GM18858 (cell line): ENCODE results near the gene TUNAR.

Source experiments
- ATAC-seq: cut with Tn5 transposase; IDR thresholded peaks from one replicate; pipeline ENCODE4 v1.9.1; 2021; ENCODE audit not compliant: unreplicated experiment

The TUNAR gene

DNA sequence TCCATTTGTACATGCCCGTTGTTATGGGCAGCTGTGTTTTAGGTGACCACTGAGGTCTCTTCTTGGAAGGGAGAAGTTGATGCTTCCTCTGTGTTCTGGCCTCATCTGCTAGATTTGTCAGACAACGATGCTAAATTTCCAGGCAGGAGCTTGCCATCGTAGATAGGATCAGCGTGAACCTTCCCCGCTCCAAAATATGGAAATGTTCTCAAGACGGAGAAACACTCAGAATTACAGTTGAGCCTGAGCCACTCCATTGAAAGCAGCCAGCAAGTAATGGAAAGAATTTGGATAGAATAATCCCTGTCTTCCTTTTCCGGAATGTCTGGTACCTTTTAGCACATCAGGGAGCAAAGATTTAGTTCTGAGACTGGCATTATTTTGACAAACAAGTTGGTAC, 34.8 kb downstream of the TUNAR start:
- ATAC-seq, result no peak

DNA sequence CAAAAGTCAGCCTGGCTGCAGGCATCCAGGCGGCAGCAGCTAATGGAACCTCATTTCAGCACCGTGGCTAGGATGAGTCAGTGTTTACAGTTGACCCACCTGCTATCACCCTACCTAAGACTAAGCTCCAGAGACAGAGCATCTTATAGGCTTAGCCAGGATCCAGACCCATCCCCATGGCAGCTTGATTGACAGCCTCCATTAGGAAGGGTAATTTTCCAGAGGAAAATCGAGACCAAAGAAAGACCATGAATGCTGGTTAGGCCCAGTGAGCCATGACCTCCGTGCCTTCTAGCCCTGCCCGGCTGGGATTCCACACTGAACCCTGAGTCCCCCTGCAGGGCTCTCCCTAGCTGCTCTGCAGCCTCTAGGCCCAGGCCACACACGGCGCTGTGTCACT, 38.7 kb downstream of the TUNAR start:
- no peak for ATAC-seq

DNA sequence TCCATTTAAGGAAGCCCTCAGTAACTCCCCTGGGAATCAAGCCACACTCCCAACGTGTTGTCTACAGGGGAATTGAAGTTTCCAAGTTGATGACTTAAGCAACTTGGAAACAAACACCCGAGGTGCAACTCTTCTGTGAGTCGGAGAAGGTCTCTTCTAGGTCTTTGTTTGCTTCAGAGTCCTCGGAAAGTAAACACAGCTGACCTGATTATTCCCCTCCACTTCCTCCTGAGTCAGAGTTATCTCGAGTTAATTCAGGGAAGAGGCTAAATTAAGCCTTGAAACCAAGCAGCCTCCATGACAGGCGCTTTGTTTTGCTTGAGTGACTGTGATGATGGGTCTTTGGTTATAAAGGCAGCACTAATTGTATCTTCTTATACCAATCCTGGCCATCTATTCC, 41.8 kb downstream of the TUNAR start:
- no peak for ATAC-seq

DNA sequence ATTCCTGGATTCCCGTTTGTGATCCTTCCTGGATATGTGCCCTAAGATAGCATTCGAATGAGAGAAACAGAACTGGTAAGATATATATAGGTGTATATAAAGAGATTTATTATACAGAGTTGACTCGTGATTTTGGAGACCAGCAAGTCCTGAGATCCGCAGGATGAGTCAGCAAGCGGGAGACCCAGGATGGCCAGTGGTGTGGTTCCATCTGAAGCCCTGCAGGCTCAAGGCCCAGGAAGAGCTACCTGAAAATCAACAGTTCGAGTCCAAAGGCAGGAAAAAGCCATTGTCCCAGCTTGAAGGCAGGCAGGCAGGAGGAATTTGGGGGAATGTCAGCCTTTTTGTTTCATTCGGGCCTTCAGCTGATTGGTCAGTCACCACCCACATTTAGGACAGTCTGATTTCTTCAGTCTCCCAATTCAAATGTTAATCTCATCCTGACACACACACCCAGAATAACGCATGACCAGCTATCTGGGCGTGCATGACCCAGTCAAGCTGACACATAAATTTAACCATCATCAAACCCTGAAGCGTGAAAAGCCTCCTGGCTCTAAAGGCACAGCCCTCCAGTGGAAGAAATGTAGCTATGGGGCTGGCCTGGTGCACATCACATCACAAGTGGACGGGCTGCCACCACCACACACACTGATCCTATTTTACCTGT, 44.3 kb downstream of the TUNAR start:
- ATAC-seq, result no peak

DNA sequence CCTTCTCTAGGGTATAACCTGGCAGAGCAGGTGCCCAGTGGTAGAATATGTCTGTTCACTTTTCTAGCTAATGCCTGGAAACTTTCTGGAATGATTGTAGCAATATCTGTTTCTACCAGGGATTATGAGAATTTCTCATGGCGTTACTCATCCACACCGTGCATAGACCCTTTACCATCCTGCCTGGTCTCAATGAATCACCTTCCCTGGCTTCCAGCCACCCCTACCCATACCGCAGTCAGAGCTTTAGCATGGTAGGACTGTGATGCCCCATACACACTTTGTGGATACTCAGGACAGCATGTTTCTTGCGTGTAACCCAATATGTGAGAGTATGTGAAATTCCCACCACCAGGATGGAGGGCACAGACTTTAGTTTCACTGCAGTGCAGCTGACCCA, 45.4 kb downstream of the TUNAR start:
- no peak for ATAC-seq

DNA sequence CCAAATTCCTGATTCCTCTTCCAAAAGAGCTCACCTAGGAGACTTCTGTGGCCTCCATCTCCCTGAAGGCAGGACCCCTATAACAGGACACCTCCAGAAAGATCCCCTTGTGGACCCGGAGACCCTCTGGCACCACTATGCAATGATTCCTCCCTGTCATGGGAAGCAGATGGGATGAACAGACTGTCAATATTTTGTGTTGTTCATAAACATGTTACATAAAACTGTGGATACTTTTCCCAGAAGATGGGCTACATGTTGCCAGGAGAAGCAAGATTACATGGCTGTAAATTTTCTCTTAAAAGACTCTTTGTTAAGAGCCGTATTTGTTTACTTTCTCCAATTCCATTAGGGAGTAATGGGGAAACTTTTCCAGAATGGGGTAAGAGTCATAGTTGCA, 52.1 kb downstream of the TUNAR start:
- ATAC-seq, result no peak

DNA sequence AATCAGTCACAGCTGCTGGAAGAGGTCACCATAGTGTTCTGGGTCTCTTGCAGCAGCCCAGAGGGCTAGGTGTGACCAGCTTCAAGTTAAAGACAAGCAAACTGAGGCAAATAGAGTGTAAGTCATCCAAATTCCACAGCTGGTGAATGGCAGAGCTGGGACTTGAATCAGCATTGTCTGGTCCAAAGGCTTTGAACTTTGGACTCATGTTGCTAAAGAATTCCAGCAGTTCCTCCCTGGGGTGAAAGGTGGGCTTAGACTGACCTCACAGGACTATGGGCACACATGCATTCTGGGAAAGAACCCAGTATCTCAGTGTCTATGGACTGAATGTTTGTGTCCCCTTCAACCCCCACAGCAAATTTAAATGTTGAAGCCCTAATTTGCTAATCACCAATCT, 54.8 kb downstream of the TUNAR start:
- no peak for ATAC-seq

DNA sequence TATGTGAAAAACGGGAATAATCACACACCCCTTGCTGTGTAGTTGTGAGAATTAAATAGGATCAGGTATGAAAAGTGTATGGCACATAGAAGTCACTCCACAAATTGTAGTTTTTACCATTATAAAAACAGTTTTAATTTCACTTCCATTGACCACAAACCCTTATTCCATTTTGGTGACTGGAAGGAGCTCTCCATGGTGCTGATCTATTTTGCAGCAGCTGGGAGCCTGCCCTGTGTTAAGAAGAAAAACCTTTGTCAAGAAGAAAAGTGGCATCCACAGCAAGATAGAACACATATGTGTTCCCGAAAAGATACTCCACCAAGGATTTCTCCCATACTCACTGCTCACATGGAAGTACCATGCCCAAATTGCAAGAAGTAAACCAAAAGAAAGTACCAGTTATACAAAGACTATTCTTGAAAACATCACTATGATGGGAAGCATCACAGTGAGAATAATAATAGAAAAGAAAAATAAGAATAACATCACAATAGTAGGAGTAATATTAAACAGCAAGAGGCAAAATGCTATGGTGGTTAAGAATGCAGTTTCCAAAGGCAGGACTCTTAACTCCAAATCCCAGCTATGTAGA, 58.7 kb downstream of the TUNAR start:
- ATAC-seq, result no peak

DNA sequence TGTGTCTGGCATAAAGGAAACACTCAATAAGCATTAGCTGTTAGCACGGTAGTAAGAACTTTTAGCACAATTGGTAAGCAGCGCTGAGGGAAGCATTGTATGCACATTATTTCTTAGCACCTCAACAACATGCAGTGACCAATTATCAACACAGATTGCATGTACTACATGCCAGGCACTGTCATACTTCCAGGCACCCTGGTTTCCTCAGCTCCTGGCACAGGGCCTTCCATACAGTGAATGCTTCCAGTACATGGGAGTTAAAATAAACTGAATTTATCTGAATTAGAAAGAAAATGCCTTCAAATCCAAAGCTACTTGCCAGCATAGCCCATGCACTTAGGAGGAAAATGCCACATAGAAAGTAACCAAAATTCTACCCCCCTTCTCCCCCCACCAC, 59.4 kb downstream of the TUNAR start:
- no peak for ATAC-seq

DNA sequence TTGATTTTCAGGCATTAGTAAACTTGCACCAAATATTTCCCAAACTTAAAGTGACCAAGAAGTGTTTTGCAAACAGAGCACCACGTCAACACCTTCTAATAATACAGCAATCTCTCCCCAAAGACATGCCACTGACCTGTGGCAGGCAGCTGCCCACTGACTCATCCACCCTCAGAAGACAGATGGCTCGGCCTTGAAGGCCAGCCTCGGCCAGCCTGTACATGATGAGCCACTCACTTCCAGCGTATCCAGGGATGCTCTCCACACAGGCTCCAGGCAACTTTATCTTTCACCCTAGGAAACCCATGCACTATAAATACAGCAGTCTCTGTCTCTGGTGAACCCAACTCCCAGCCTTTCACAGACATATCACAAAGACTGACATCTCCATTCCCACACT, 62.7 kb downstream of the TUNAR start:
- ATAC-seq, result no peak

DNA sequence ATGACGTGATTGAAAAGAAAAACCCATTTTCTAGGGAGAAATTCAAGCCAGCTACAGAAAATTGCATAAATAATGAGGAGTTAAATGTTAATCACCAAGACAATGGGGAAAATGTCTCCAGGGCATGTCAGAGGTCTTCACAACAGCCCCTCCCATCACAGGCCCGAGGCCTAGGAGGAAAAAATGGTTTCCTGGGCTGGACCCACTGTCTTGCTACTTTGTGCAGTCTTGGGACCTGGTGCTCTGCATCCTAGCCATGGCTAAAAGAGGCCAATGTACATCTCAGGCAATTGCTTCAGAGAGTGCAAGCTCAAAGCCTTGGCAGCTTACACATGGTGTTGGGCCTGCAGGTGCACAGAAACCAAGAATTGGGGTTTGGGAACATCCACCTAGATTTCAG, 65.3 kb downstream of the TUNAR start:
- ATAC-seq, result no peak

DNA sequence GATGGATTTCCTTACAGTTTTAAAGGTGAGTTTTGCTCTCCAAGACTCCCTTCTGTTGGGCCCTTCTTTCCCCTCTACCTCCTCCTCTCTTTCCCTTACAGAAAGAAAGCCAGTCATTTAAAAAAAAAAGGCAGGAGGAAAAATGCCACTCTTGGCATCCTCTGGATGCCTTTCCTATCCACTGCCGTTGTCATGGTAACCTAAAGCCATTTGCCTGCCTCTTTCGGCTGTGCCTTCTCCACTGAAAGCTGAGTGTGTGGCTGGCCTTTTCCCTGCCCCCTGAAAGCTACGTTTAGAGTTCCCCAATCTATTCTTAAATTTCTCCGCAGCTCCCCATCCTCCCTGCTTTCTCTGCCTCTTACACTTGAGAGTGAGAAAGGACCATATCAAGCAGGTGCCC, 67.1 kb downstream of the TUNAR start:
- no peak for ATAC-seq

DNA sequence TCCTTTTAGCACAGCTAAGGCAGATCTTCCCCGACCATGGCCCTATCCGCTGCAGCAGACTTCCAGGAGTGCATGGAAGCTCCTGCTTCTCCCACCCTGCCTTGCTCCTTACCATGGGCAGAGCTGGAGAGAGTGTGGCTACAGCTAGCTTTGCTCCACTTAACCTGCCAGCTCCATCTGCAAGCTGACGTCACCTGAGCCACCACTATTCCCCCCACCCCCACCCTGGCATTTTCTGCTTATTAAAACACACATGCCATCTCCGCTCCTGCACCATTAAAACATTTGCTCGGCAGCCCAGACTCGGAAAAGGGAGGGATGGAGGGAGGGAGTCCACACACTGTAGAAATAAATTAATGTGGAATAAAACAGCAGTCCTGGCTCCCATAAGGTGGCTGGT, 67.8 kb downstream of the TUNAR start:
- ATAC-seq, result no peak

DNA sequence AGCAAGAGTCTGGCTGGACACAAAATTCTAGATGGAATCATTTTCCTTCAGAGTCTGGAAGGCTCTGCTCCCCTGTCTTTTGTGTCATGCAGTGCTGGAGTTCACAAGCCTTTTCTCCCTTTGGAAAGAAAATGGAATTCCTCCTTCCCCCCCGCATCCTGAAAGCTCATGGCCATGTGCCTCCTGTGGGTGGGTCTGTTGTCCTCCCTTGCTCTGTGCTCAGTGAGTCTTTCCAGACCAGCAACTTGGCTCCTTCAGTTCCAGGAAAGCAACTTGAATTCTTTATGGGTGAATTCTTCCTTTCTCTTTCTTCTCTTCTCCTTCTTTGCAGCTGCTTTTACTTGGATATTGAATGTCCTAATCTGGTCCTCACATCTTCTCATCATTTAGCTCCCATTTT, 70.2 kb downstream of the TUNAR start:
- ATAC-seq, result no peak

DNA sequence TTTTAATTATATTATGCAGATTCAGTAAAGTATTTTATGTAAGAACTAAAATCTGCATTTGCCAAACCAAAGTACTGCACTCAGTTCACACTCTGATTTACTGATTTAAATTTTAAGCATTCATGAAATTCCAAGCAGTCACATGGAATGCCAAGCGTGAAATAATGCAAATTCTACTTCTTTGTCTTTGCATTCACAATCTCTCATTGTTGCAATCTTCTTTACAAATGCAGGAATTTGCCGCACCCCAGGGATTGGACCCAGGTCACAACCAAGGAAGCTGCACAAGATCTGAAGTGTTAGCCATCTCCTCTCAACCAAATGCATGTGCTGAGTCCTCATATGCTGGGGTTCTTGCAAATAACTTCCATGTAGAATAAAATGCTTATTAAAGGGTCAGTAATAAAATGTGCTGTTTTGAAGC, 71.9 kb downstream of the TUNAR start:
- ATAC-seq, result no peak

DNA sequence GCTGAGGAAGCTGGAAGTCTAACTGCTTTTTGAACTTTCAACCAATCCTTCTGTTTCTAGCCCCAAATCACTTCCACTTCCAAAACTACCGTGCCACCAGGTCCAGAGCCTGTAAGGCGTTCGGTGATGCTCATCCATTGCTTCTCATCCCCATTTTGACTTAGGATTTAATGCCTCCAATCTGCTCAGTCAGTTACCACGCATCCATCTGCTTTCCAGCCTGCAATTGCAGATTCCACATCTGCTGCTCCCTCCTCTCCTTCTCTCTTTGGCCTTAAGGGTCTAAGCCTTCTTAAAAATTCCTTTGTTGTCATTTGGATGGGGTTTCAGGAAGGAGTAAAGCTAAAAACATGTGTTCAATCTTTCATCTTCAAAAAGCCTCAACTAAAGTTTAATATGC, 74.7 kb downstream of the TUNAR start:
- ATAC-seq, result no peak

DNA sequence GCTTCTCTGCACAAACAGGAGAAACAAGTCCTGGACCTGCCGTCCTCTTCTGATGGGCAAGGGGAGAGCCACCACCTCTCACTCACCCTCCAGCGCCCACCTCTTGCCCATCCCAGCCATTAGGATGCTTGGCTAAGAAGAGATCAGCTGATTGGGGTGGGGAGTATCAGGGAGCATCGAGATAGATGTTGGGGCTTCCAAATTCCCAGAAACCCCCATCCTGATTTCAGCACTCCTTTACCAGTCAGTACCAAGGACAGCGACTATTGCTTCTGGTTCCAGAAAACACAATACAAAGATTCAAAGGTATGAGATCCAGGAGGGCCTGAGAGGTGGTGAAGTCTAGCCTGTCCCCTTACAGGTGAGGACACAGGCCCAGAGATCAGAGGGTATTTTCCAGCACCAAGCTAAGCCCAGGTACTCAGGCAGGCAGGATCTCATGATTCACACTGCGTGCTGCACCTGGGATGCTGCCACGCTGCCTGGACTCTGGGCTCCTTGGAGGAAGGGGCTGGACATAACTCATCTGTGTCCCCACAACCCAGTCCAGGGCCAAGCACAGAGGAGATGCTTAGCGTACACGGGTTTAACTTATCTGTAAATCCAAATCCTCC, 76.6 kb downstream of the TUNAR start:
- ATAC-seq, result no peak

DNA sequence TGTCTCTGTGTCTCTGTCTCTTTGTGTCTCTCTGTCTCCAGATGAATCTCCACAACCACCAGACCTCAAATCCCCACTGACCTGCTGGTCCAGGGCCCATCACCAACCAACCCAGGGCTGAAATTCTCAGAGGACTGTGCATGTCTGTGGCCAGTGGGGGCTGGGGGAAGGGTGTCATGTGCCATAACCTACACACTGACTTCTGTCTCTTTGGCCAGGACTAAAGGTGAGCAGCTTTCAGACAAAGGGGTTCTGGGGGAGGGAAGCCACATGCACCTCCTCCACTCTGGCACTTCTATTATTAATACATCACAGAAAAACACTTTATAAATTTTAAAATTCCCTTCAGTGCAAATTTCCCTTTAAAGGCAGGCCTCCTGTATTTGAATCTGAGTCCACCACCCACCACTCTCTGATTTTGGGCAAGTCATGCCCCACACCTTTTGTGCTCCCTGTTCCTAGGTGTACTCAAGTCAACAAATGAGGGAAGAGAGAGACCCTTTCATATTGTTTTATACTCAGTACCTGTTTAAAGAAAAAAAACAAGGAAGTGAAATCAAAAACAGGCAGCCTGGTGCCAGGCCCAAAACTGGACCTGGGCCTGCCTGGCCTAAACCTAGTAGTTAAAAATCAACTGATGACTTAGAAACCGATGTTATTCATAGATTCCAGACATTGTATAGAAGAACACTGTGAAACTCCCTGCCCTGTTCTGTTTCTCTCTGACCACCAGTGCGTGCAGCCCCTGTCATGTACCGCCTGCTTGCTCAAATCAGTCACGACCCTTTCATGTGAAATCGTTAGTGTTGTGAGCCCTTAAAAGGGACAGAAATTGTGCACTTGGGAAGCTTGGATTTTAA, 80.2 kb downstream of the TUNAR start:
- ATAC-seq, result no peak

DNA sequence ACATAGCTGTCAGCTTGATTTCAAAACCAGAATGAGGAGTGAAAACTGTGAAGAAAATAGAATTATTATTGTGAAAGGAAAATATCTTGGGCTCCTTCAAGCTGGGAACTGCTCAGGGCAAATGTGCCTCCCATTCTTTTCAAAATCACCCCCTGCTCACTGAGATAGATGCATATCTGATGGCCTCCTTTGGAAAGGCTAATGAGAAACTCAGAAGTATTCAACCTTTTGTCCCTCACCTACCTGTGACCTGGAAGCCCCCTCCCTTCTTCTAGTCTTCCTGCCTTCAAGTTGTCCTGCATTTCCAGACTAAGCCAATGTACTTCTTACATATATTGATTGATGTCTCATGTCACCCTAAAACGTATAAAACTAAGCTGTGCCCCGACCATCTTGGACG, 81.5 kb downstream of the TUNAR start:
- ATAC-seq, result no peak

DNA sequence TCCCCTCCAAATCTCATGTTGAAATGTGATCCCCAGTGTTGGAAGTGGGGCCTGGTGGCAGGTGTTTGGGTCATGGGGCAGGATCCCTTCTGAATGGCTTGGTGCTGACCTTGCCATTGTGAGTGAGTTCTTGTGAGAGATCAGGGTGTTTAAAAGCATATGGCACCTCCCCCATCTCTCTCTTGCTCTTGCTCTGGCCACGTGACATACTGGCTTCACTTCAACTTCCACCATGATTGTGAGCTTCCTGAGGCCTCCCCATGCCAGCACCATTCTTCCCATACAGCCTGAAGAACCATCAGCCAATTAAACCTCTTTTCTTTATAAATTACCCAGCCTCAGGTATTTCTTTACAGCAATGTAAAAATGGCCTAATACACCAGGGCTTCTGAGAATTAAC, 82.7 kb downstream of the TUNAR start:
- ATAC-seq, result no peak

DNA sequence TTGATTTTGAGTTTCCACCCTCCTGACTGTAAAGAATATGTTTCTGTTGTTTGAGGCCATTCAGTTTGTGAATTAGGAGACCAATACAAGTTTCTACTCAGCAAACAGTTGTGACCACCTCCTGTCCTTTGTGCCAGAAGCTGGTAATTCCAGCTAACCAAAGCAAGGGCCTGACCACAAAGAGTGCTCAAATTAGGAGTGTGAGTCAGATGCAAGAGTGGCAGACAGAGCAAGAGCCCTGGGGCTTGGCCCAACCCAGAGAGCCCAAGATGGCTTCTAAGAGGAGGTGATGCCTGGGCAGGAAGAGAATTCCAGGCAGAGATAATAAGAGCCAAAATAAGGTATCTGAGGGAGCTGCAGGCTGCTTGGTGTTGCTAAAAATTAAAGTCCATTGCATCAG, 84.8 kb downstream of the TUNAR start:
- ATAC-seq, result no peak

DNA sequence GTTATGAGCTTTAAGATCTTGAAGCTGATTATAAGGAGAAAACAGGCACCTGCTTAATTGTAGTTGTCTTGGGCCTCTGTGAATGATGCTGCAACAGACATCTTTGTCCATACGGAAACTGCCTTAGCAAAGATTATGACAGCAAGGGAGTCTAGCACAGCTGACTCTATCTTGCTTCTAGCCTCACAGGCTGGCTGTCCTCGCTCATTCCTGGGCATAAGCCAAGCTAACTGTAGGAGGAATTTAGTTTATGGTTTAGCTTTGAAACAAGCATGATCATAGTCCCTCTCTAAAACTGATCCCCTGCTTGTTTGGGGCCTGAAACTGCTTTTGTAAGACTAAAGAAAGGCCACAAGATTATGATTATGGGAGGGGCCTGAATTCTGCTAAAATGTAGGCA, 88.3 kb downstream of the TUNAR start:
- ATAC-seq, result no peak
